Breast epithelium (tissue), 4 donors: ENCODE measurements around the gene HECTD4. TPM values are rescaled to one million over a fixed set of nuclear protein-coding genes. Genes with fewer than 3 reads are reported as not detected.

Source experiments
- DNase-seq, 2 donors: peaks; one replicate each; pipeline ENCODE4 v3.0.0-alpha.2; 2019; ENCODE audit warnings: low spot score in 2 of 2
- H3K27ac ChIP-seq, 2 donors: fragments of 200-600 bp; sonication (generic) in 1 of 2; one replicate each; pipeline ENCODE4 v1.5.1; 2016 to 2019; ENCODE audit warnings: mild to moderate bottlenecking in 1 of 2
- H3K27me3 ChIP-seq, 2 donors: fragments of 200-600 bp; sonication (generic) in 1 of 2; one replicate each; pipeline versions ENCODE4 v1.5.1 to v1.6.0; 2017 to 2019; ENCODE audit warnings: control low read depth in 1 of 2, mild to moderate bottlenecking in 1 of 2
- H3K36me3 ChIP-seq: fragments of 200-600 bp; one replicate; pipeline ENCODE4 v1.5.1; 2019
- H3K4me1 ChIP-seq, 2 donors: fragments of 200-600 bp; sonication (generic); one replicate each; pipeline ENCODE4 v1.5.1; 2016 to 2019; ENCODE audit warnings: control low read depth in 1 of 2
- H3K4me3 ChIP-seq, 3 donors: fragments of 200-600 bp; sonication (generic); 1 replicate in 2 of 3; 2 replicates in 1 of 3; pipeline ENCODE4 v1.5.1; 2016 to 2019; ENCODE audit warnings: mild to moderate bottlenecking in 3 of 3, moderate library complexity in 2 of 3
- H3K9me3 ChIP-seq, 2 donors: fragments of 200-600 bp; sonication (generic) in 1 of 2; one replicate each; pipeline ENCODE4 v1.5.1; 2016 to 2019; ENCODE audit warnings: control low read depth in 1 of 2
- POLR2A ChIP-seq: fragments of 450-650 bp; IDR thresholded peaks from one replicate; pipeline ENCODE4 v1.6.1; 2016; ENCODE audit warnings: antibody characterized with exemption, mild to moderate bottlenecking, moderate library complexity
- POLR2AphosphoS5 ChIP-seq, 3 donors: sonication (generic); formaldehyde crosslinking; IDR thresholded peaks; one replicate each; pipeline ENCODE4 v1.6.1; 2017; ENCODE audit warnings: antibody characterized with exemption in 3 of 3
- intact Hi-C: fragments of 100-400 bp; cut with DNase I; formaldehyde crosslinking; loops from one replicate; pipeline ENCODE4 v1.15.1; 2023; ENCODE audit warnings: low total_unique reads
- total RNA-seq, 3 donors: library from RNA; depleted of rRNA; stranded (reverse); fragments of >200 nt; gene quantifications; one replicate each; pipeline ENCODE4 v1.1.0, GENCODE V29; 2016
- TF ChIP-seq, protein P1 (sequence below), 3 donors: fragments of 450-650 bp; IDR thresholded peaks; one replicate each; pipeline ENCODE4 v1.5.1; 2016 to 2017; ENCODE audit warnings: antibody characterized with exemption in 3 of 3, mild to moderate bottlenecking in 3 of 3, moderate library complexity in 3 of 3

The HECTD4 gene
- total RNA-seq, 3 donors from 2014 or later: 37.6 to 57.4 (median 49.5) TPM

DNA sequence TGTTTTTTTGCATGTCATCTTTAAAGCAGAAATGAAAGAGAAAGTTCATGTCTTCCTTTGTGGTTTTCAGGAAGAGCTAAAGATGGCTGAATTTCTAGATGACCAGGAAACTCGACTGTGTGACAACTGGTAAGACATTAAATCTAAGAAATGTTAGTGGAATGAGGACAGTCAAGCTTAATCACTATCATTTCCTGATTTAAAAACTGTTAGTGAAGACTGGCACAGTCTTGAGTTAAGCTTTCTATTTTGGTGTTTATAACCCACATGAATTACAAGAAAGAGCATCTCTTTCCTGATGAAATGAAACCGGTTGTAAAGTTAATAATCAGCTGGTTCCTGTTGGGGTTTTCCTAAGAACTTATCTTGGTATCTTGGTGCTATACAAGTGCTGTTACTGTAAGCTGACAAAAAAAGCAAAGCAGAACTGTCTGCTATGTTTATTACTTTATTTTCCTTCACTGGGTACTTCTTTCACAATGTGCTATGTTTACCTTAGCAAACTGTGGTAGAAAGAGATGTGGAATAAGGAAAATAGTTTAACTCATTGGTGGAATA, 251.7 kb downstream of the HECTD4 start:
- Histone ChIP-seq H3K9me3 (no peaks in the 10 kb centered on the region), H3K4me1 (peaks cover 0 to 20% of the 10 kb centered on the region in 2 donors), H3K4me3 (peak overlapping the region in 1 of 3 donors; percentile 37), H3K36me3 (no peaks in the 10 kb centered on the region), H3K27ac (peak overlapping the region; percentile 73), H3K27me3 (no peaks in the 10 kb centered on the region)
- no peak for DNase-seq
- intact Hi-C loops: no loop called here
- TF ChIP-seq, protein P1, sequence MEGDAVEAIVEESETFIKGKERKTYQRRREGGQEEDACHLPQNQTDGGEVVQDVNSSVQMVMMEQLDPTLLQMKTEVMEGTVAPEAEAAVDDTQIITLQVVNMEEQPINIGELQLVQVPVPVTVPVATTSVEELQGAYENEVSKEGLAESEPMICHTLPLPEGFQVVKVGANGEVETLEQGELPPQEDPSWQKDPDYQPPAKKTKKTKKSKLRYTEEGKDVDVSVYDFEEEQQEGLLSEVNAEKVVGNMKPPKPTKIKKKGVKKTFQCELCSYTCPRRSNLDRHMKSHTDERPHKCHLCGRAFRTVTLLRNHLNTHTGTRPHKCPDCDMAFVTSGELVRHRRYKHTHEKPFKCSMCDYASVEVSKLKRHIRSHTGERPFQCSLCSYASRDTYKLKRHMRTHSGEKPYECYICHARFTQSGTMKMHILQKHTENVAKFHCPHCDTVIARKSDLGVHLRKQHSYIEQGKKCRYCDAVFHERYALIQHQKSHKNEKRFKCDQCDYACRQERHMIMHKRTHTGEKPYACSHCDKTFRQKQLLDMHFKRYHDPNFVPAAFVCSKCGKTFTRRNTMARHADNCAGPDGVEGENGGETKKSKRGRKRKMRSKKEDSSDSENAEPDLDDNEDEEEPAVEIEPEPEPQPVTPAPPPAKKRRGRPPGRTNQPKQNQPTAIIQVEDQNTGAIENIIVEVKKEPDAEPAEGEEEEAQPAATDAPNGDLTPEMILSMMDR (IDR thresholded peaks at IDR 0.05): no peak
- TF ChIP-seq POLR2A: no peak
- TF ChIP-seq POLR2AphosphoS5 (IDR thresholded peaks at IDR 0.05): no peak

DNA sequence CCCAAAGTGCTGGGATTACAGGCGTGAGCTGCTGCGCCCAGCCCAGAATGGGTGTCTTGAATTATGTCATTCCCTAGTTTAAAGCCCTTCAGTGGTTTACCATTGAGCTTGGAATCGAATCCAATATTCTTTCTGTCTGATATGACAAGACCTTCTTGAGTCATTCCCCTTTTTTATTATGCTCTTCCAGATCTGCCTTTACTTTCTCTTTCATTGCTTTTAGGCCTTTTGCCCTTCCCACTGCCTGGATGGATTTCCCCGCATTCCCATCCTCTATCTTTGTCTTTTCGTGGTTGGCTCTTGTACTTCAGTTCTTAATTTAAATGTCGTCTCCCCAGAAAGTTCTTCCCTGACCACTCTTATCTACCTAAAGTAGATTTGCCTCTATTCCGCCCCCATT, 255.3 kb downstream of the HECTD4 start:
- peaks cover 3 to 26% of the 10 kb centered on the region in 2 donors for H3K4me1 ChIP-seq
- TF ChIP-seq POLR2A: no peak
- TF ChIP-seq POLR2AphosphoS5 (IDR thresholded peaks at IDR 0.05): no peak
- TF ChIP-seq, protein P1 (IDR thresholded peaks at IDR 0.05): no peak
- no peaks in the 10 kb centered on the region for H3K27me3 ChIP-seq
- H3K4me3 ChIP-seq: peak overlapping the region in 2 of 3 donors; percentile 94 to 98
- intact Hi-C loops: no loop called here
- no peaks in the 10 kb centered on the region for H3K36me3 ChIP-seq
- no peaks in the 10 kb centered on the region for H3K9me3 ChIP-seq
- H3K27ac ChIP-seq: peak overlapping the region; percentile 9 to 39
- no peak for DNase-seq

DNA sequence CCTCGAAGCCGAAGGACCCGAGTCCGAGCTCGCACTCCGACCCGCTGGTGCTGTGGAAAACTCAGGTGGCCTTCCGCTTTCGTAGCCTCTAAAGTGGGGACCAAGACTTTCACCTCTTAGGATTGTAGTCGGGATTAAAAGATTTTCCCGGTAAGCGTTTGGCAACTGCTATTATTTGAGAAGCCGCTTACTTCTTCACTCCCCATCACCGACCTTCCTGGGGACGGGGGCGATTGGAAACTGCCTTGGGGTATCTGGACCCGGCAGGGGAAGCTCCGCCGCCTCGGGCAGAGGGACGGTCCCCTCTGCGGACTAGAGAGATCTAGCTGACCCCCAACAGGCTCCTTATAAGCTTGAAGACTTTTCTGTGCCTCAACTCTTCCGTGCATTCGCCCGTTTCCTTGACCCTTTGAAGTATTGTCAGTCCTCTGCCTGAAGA, 256.2 kb downstream of the HECTD4 start:
- Histone ChIP-seq H3K36me3 (no peaks in the 10 kb centered on the region), H3K4me3 (peak overlapping the region; percentile 94 to 98 (median 96)), H3K4me1 (peaks cover 3 to 31% of the 10 kb centered on the region in 2 donors), H3K27me3 (no peaks in the 10 kb centered on the region), H3K27ac (peak overlapping the region; percentile 96), H3K9me3 (no peaks in the 10 kb centered on the region)
- DNase-seq: no peak
- TF ChIP-seq, protein P1 (IDR thresholded peaks at IDR 0.05): no peak
- TF ChIP-seq POLR2A (no peak), POLR2AphosphoS5 (IDR thresholded peaks at IDR 0.05) (no peak)
- intact Hi-C loops: no loop called here

DNA sequence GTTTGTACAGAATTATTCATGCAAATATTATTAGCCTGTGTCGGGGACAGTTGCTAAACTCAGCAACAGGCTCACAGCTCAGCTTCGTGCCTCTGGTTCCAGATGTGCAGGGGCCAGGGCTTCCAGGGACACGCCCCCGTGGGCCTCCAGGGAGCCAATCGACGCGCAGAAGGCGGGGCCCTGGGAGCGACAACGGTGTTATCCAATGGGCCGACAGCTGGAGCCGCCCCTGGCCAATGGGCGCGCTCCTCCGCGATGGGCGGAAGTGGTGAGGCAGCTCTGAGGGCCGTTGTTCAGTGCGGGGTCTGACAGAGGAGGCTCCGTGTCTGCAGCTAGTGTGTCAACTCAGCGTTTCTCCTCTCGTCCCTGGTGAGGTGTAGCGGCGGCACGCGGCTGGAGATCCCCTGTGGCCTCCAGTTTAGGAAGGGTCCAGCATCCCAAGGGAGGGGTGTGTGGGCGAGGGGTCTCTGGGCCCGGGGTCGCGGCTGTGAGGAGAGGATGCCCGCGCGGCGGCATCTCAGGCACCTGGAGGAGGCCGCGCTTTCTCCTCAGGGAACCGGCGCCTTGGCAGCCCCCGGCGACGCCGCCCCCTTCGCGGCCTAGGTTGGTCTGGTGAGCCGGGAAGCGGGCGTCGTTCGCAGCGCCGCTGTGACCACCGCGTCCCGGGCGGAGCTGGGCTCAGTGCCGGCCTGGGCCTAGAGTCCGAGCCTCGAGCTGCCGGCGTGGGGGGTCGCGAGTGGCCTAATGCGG, 256.8 kb downstream of the HECTD4 start, which contains the start of gene TRAFD1:
Gene TRAFD1 (plus strand): TSS at position 311 of the 750 bp plus-strand sequence. CDS start 4,963 bp downstream, outside the sequence.
- peaks cover 3 to 31% of the 10 kb centered on the region in 2 donors for H3K4me1 ChIP-seq
- intact Hi-C loops: no loop called here
- H3K27me3 ChIP-seq: no peaks in the 10 kb centered on the region
- TF ChIP-seq POLR2AphosphoS5 (IDR thresholded peaks at IDR 0.05) (peak; percentile 78 to 97 (median 85)), POLR2A (peak; percentile 94)
- TF ChIP-seq, protein P1 (IDR thresholded peaks at IDR 0.05): no peak
- DNase-seq: peak; percentile 98
- H3K9me3 ChIP-seq: no peaks in the 10 kb centered on the region
- no peaks in the 10 kb centered on the region for H3K36me3 ChIP-seq
- H3K4me3 ChIP-seq: peak within 1 kb of the TSS; percentile 94 to 98 (median 96)
- H3K27ac ChIP-seq: peak within 1 kb of the TSS; percentile 96

DNA sequence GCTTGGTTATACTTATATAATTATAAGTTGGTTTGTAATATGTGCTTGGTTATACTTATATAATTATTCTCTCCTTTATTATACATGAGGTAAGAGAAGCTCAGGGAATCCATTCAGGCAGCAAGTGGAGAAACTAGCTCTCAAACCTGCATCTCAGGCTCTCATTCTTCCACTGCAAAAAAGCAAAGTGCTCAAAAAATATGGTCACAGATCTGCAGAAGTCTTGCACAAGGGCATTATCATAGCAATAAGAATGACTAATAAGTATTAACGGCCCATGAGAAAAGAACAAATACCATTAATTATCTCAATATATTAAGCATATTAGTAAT, 257.3 kb downstream of the HECTD4 start:
- TF ChIP-seq POLR2A (no peak), POLR2AphosphoS5 (IDR thresholded peaks at IDR 0.05) (no peak)
- TF ChIP-seq, protein P1 (IDR thresholded peaks at IDR 0.05): no peak
- peaks cover 3 to 30% of the 10 kb centered on the region in 2 donors for H3K4me1 ChIP-seq
- intact Hi-C loops: no loop called here
- H3K4me3 ChIP-seq: peak overlapping the region in 1 of 3 donors; percentile 94
- H3K36me3 ChIP-seq: no peaks in the 10 kb centered on the region
- no peaks in the 10 kb centered on the region for H3K27me3 ChIP-seq
- no peak for DNase-seq
- no peaks in the 10 kb centered on the region for H3K9me3 ChIP-seq
- H3K27ac ChIP-seq: no peak overlapping the region
